ENCODE data around the gene BBS9. TPM values are rescaled to one million over a fixed set of nuclear protein-coding genes. Genes with fewer than 3 reads are reported as not detected.
"Not testable (repeated sequence)": the region's sequence is repeated elsewhere in the genome, so short reads cannot be mapped to it uniquely, and the experiment has no call there.

The BBS9 gene
- total RNA-seq, result 1 to 10 TPM; 9.2 to 9.5 TPM

DNA sequence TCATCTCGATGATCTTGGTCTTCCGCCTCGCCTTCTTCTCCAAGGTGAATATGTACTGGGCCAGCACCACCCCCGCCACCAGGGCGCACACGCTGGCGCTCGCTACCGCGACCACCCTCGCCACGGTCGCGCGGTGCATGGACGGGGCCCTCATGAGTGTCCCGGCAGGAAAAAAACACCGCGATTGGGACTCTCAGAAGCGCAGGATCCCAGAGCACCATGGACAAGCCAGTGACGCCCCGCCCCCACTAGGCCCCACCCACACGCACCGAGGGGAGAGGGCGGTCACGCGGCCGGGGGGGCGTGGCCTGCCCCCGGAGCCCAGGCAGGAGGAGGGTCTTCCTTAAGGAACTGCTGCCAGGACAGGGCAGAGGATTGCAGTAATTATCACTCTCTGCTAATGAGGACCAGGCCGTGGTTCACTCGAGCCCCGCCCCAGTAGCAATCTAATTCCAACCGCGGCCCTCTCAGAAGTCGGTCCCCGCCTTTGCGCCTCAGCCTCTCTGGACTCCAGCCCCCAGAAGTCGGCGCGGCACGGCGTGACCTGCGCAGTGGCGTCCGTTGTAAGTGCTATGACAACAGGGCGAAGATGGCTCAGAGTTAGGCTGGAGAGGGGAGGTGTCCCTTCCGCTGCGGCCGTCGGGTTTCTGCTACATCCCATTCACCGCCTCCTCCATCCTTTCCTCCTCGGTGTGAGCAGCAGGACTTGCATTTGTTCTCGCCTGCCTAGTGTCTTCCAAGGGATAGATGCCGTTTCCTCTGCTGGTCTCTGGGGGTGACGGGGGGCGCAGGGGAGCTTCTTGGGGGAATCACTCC lies at the start of gene BBS9:
Gene BBS9, plus strand, starts transcription at position 575 of the 816 bp plus-strand sequence. CDS start 16,689 bp downstream, outside the sequence.
- Mint-ChIP-seq H3K36me3 (peaks cover 3% of the 10 kb centered on the region), H3K4me1 (ENCODE audit: low read depth) (peaks cover 18% of the 10 kb centered on the region), H3K9me3 (peaks cover 3% of the 10 kb centered on the region), H3K4me3 (peak within 1 kb of the TSS; percentile 96), H3K27ac (peak within 1 kb of the TSS; percentile 78), H3K27me3 (no peaks in the 10 kb centered on the region)
- DNase-seq, result peak; percentile 95
- ChIA-PET CTCF (interaction anchor here (4.2 kb wide), 1 partner anchor 20 kb away, joined by 24 read pairs; the partner anchor contains the start of gene RP9), POLR2A (interaction anchor here (1.0 to 1.1 kb wide), 2 partner anchors 19 to 67 kb away, joined by 3 read pairs; partner anchors contain the start of gene NT5C3A)
- intact Hi-C loops (cut with micrococcal nuclease), result loop anchor here (1.0 to 5.0 kb wide), 4 partner anchors 20 to 637 kb away; partner anchors contain the start of genes LSM5 and RP9

DNA sequence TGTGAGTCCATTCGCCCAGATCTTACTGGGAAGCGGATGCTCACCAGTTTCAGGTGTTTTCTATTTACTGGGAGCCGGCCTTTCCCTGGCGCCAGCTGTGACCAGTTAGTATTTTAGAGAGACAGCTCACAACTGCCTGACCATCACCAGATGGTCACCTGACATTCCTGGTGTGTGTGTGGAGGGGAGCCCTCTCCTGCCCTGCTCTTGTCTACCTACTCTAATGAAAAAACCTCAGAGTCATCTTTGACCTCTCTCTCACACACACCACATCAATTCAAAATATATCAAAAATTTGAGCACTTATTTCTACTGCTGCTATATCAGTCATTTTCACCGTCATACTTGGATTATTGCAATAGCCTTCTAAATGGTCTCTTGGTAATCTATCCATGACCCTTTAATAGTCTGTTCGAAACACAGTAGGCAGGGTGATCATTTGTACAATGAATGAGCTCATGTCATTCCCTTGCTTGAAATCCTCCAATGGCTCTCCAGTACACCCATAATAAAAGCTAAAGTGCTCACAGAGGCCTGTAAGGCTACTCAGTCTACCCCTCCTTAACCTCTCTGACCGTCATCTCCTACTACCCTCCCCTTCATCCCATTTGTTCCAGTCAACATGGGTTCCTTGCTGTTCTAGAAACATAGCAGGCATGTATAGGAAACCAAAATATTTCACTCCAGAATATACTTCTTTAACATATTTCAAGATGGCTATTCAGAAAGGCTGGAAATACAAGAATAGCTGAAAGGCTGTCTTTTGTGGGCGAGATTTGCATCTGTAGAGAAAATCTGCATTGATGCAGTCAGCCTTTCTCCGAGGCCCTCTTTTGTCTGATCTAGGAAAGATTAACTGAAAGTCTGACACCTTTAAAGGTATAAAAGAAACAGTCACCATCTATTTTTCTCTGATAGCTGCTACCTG lies 49.3 kb upstream of the BBS9 start:
- no peaks in the 10 kb centered on the region for H3K9me3 Mint-ChIP-seq
- DNase-seq, result no peak
- POLR2A ChIA-PET, result no interaction called here
- no peak overlapping the region for H3K4me3 Mint-ChIP-seq
- H3K27ac Mint-ChIP-seq, result no peak overlapping the region
- H3K4me1 Mint-ChIP-seq (ENCODE audit: low read depth), result peaks cover 19% of the 10 kb centered on the region
- H3K36me3 Mint-ChIP-seq, result no peaks in the 10 kb centered on the region
- CTCF ChIA-PET, result interaction anchor here (0.6 kb wide), 1 partner anchor 30 kb away, joined by 3 read pairs; no protein-coding TSS in a partner anchor
- intact Hi-C loops (cut with micrococcal nuclease), result no loop called here
- peaks cover under 1% of the 10 kb centered on the region for H3K27me3 Mint-ChIP-seq

DNA sequence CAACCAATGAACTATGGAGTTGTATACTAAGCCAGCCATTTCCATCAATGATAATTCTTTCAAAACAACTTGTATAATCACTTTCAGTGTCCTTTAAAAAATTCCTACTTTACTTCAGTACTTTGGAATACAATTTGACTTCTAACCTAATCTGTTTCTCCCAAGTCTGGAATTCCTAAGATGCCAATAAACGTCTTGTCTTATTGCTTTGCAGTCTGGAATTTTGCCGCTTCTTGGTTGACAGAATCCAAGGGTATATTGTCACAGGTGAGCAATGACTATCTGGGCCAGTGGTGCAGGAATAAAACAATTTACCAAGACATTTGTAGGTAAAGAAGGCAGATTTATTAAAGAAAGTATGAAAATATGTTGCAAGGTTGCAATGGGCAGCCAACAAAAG lies 42.0 kb upstream of the BBS9 start:
- H3K27ac Mint-ChIP-seq, result no peak overlapping the region
- H3K4me1 Mint-ChIP-seq (ENCODE audit: low read depth), result no peaks in the 10 kb centered on the region
- POLR2A ChIA-PET, result no interaction called here
- peaks cover 3% of the 10 kb centered on the region for H3K36me3 Mint-ChIP-seq
- no peak overlapping the region for H3K4me3 Mint-ChIP-seq
- CTCF ChIA-PET, result no interaction called here
- no peak for DNase-seq
- H3K27me3 Mint-ChIP-seq, result no peaks in the 10 kb centered on the region
- intact Hi-C loops (cut with micrococcal nuclease), result no loop called here
- H3K9me3 Mint-ChIP-seq, result peaks cover 5% of the 10 kb centered on the region

DNA sequence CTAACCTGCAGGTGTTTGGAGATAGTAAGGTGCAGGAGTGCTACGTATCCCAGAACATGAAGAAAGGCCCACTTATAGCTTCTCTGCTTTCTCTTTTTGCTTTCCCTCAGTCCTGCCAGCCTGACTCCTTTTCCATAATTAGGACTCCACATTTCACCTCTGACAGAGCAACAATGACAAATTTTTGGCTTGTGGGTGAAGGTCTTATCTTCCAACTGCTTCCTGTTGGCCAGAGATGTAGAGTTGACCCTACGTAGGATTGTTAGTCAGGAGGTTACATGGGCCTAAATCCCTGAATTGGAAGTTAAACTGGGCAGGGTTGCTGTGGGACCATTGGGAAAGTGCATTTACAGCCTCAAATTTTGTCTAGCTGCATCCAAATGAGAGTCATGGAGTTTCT lies 41.5 kb upstream of the BBS9 start:
- no peak overlapping the region for H3K4me3 Mint-ChIP-seq
- H3K27me3 Mint-ChIP-seq, result no peaks in the 10 kb centered on the region

DNA sequence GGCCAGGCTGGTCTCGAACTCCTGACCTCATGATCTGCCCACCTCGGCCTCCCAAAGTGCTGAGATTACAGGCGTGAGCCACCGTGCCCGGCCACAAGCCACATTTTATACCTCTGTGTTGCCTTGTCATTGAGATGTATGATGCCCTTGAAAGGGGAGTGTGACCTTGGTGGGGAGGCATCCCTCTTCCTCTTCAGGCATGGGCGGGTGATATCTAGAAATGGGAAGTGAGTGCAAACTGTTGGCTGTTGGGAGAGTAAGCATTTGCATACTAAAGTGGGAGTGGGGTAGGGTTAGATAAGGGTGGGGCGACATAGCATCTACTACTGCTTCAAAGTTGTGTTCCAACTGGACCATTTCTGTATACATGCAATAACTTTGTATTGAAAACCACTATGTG lies 40.2 kb upstream of the BBS9 start:
- no peaks in the 10 kb centered on the region for H3K4me1 Mint-ChIP-seq (ENCODE audit: low read depth)

More for the DNA sequence above, 41.5 kb upstream of the BBS9 start:
- ChIA-PET CTCF (no interaction called here), POLR2A (no interaction called here)
- Mint-ChIP-seq H3K9me3 (peaks cover 5% of the 10 kb centered on the region), H3K4me1 (ENCODE audit: low read depth) (no peaks in the 10 kb centered on the region), H3K36me3 (peaks cover 3% of the 10 kb centered on the region), H3K27ac (no peak overlapping the region)
- intact Hi-C loops (cut with micrococcal nuclease), result no loop called here
- no peak for DNase-seq

DNA sequence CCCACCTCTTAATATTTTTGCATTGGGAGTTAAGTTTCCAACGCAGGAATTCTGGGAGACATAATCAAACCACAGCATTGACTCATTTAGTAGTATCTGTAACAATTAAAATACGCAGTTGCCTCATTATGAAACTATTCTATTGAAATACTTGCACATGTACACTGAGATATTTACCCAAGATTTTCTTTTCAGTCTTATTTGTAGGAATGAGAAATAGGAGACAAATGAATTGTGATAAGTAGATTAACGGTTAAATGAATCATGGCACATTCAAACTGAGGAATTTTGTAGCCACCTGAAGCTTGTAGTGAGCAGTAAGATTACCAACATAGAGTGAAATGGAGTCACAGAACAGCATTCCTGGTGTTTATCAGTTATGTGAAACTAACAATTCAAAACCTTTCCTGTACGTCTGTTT lies 38.2 kb upstream of the BBS9 start:
- no peak overlapping the region for H3K4me3 Mint-ChIP-seq
- H3K9me3 Mint-ChIP-seq, result peaks cover 3% of the 10 kb centered on the region
- intact Hi-C loops (cut with micrococcal nuclease), result no loop called here
- no peak overlapping the region for H3K27ac Mint-ChIP-seq
- H3K36me3 Mint-ChIP-seq, result peaks cover 12% of the 10 kb centered on the region
- DNase-seq, result no peak
- CTCF ChIA-PET, result interaction anchor here (1.9 kb wide), 1 partner anchor 18 kb away, joined by 4 read pairs; the partner anchor contains the start of gene RP9
- no peaks in the 10 kb centered on the region for H3K4me1 Mint-ChIP-seq (ENCODE audit: low read depth)
- H3K27me3 Mint-ChIP-seq, result no peaks in the 10 kb centered on the region
- POLR2A ChIA-PET, result no interaction called here

More for the DNA sequence above, 40.2 kb upstream of the BBS9 start:
- no peak overlapping the region for H3K4me3 Mint-ChIP-seq
- H3K27me3 Mint-ChIP-seq, result no peaks in the 10 kb centered on the region
- peaks cover 5% of the 10 kb centered on the region for H3K9me3 Mint-ChIP-seq
- H3K27ac Mint-ChIP-seq, result no peak overlapping the region
- intact Hi-C loops (cut with micrococcal nuclease), result no loop called here
- no peak for DNase-seq
- ChIA-PET CTCF (no interaction called here), POLR2A (no interaction called here)
- peaks cover 7% of the 10 kb centered on the region for H3K36me3 Mint-ChIP-seq

DNA sequence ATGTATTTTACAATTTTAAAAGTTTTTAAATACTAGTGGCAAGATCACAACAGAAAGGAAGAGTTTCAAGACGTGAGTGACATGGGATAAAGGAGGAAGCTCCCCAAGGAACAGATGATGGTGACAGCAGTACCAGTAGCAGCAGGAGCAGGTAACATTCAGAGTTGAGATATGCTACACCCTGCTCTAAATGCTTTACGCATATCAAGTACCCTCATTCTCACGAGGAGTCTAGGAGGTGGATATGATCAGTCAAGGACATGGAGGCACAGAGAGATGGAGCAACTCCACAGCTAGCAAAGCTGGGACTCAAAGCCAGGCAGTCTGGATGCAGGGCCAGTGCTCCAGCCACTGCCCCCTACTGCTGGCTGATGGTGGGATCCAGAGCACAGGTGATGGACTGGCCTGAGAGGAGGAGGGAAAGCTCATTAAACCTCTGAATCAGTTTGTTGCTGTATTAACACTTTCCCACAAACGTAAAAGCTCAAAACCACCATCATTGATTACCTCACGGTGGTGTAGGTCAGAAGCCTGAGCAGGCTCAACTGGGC lies 37.6 kb upstream of the BBS9 start:
- no peak overlapping the region for H3K4me3 Mint-ChIP-seq
- H3K27ac Mint-ChIP-seq, result no peak overlapping the region
- no peaks in the 10 kb centered on the region for H3K9me3 Mint-ChIP-seq
- H3K36me3 Mint-ChIP-seq, result peaks cover 16% of the 10 kb centered on the region
- DNase-seq, result no peak
- H3K4me1 Mint-ChIP-seq (ENCODE audit: low read depth), result no peaks in the 10 kb centered on the region
- CTCF ChIA-PET, result interaction anchor here (0.9 to 1.9 kb wide), 2 partner anchors 18 to 246 kb away, joined by 3 to 4 read pairs; partner anchors contain the start of gene RP9
- intact Hi-C loops (cut with micrococcal nuclease), result no loop called here
- H3K27me3 Mint-ChIP-seq, result no peaks in the 10 kb centered on the region
- POLR2A ChIA-PET, result no interaction called here

DNA sequence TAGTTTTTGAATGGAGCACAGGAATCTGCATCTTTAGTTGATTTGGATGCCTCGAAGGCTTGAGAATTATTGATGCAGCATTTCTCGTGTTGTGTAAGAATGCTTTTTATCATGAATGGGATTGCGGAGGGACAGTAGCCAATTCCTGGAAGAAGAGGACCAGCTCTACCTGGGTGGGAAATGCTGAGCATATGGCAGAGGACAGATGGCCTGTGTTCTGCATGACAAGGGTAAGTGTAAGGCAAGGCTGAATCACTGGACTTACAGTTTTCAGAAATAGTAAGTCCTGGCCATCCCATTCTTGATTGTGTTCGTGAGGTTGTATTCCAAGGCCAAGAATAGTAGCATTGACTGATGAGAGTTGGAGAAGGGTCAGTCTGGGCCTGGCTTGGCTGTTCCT lies 36.1 kb upstream of the BBS9 start:
- no peak overlapping the region for H3K27ac Mint-ChIP-seq
- CTCF ChIA-PET, result interaction anchor here (1.9 kb wide), 1 partner anchor 16 kb away, joined by 4 read pairs; the partner anchor contains the start of gene RP9
- POLR2A ChIA-PET, result no interaction called here

DNA sequence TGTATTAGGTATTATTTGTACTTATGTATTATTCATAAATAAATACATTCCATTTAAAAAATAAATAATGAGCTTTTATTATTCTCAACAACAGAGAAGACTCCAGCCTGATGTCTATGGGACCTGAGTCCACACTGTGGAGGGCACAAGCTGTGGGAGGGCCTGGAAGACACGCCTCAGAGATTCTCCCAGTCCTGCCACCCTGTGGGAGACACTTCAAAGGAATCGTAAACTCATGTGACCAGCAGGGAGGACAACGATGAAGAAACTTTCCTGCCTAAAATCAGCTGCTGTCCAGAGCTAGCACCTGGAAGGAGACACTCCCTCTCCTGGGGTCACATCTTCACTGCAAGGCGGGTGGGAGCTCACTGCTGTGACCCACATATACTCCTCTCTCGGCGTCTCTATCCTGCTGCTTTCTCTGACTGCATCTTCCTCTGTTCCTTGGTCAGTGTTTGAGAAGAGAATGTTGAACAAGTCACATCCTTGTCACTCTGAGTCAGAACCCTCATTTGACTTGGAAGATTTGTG lies 34.6 kb upstream of the BBS9 start:
- H3K27ac Mint-ChIP-seq; H3K4me3 Mint-ChIP-seq; DNase-seq; CTCF ChIA-PET; intact Hi-C loops (cut with micrococcal nuclease); H3K27me3 Mint-ChIP-seq; POLR2A ChIA-PET; H3K9me3 Mint-ChIP-seq; H3K4me1 Mint-ChIP-seq (ENCODE audit: low read depth): not testable (repeated sequence)
- peaks cover 29% of the 10 kb centered on the region for H3K36me3 Mint-ChIP-seq

More for the DNA sequence above, 36.1 kb upstream of the BBS9 start:
- no peak for DNase-seq
- no peak overlapping the region for H3K4me3 Mint-ChIP-seq
- intact Hi-C loops (cut with micrococcal nuclease), result no loop called here
- no peaks in the 10 kb centered on the region for H3K27me3 Mint-ChIP-seq
- no peaks in the 10 kb centered on the region for H3K9me3 Mint-ChIP-seq
- H3K4me1 Mint-ChIP-seq (ENCODE audit: low read depth), result no peaks in the 10 kb centered on the region
- peaks cover 20% of the 10 kb centered on the region for H3K36me3 Mint-ChIP-seq

DNA sequence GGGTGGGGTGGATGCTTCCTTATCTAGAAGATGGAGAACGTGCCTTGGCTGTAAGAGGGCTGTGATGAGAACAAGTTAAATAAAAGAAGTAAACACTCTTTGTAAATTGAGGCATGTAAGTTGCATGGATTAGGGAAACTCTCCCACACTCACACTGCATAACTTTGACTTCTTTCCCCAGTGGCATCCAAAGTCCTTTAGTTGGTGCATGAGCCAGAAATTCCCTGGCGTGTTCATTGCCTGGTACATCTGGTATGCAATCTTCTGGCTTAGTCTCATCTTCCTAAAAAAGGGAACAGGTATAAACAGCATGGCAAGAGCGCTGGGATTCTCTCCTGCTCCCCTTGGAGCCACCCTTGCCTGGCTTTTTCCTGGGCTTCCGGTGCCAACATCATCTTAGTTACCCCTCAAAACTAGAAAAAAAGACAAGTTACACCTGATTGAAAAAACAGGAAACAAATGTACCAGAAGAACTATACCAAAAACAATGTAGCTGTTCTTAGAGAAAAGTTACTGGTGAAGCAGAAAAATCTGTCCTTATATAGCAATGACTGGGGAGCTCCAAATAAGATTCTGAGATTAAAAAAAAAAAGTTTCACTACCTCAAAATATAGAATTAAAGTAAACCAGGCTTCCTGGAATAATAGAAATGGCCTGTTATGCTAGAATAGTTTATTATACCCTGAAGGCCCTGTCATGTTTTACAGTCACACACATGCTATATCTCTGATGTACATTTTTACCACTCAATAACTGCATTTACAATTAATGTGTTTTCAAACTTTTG lies 30.0 kb upstream of the BBS9 start:
- peaks cover 44% of the 10 kb centered on the region for H3K36me3 Mint-ChIP-seq
- no peak for DNase-seq

DNA sequence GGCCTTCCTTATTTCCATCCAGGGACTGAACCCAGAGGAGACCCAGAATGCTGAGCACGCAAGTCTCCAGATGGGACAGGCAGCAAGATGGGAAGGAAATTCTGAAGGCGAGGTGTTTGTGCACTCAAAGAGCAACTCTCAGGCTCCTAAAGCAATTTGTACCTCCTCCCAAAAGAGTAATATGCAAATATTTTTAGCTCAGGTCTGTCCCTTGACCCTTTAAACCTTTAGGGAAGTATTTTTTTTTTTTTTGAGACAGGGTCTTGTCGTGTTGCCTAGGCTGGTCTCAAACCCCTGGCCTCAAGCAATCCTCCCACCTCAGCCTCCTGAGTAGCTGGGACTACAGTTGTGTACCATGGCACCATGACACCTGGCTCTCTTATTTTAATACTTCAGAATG lies 28.6 kb upstream of the BBS9 start:
- intact Hi-C loops (cut with micrococcal nuclease), result no loop called here
- ChIA-PET POLR2A (no interaction called here), CTCF (no interaction called here)
- H3K36me3 Mint-ChIP-seq, result peaks cover 39% of the 10 kb centered on the region
- DNase-seq, result no peak
- H3K4me1 Mint-ChIP-seq (ENCODE audit: low read depth), result peaks cover 7% of the 10 kb centered on the region
- no peak overlapping the region for H3K4me3 Mint-ChIP-seq
- no peaks in the 10 kb centered on the region for H3K27me3 Mint-ChIP-seq
- H3K27ac Mint-ChIP-seq, result no peak overlapping the region
- H3K9me3 Mint-ChIP-seq, result no peaks in the 10 kb centered on the region

More for the DNA sequence above, 30.0 kb upstream of the BBS9 start:
- H3K27ac Mint-ChIP-seq, result no peak overlapping the region
- H3K9me3 Mint-ChIP-seq, result no peaks in the 10 kb centered on the region
- CTCF ChIA-PET, result interaction anchor here (1.0 to 1.3 kb wide), 2 partner anchors 9 to 252 kb away, joined by 3 to 4 read pairs; no protein-coding TSS in a partner anchor
- H3K27me3 Mint-ChIP-seq, result no peaks in the 10 kb centered on the region
- H3K4me3 Mint-ChIP-seq, result no peak overlapping the region
- intact Hi-C loops (cut with micrococcal nuclease), result no loop called here
- POLR2A ChIA-PET, result no interaction called here
- H3K4me1 Mint-ChIP-seq (ENCODE audit: low read depth), result no peaks in the 10 kb centered on the region

All from activated CD4-positive, alpha-beta memory T cell treated with anti-CD3 and anti-CD28 coated beads for 36 hours (primary cell).